ENCODE results near the gene ARAP2.
A peak's percentile ranks its signal among the peaks of the same experiment; 100 is the strongest.

DNA sequence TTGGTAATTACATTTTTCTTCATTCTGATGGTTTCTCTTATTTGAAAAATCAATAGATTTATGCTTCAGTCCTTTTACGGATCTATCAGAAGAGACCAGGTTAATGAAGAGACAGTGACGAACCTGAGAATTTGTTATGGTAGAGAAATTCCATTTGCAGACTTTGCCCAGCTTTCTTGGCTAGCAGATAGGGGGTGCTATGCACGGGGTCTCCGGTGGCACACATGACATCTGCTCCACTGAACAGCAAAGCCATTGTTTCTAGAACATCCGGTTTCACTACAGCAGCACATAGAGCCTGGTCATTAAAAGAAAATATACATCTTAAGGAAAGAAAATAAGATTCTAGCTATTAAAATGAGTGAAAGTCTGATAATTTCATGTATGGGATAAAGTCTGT, 85.1 kb downstream of the ARAP2 start:
- TF ChIP-seq, protein P1, sequence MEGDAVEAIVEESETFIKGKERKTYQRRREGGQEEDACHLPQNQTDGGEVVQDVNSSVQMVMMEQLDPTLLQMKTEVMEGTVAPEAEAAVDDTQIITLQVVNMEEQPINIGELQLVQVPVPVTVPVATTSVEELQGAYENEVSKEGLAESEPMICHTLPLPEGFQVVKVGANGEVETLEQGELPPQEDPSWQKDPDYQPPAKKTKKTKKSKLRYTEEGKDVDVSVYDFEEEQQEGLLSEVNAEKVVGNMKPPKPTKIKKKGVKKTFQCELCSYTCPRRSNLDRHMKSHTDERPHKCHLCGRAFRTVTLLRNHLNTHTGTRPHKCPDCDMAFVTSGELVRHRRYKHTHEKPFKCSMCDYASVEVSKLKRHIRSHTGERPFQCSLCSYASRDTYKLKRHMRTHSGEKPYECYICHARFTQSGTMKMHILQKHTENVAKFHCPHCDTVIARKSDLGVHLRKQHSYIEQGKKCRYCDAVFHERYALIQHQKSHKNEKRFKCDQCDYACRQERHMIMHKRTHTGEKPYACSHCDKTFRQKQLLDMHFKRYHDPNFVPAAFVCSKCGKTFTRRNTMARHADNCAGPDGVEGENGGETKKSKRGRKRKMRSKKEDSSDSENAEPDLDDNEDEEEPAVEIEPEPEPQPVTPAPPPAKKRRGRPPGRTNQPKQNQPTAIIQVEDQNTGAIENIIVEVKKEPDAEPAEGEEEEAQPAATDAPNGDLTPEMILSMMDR (IDR thresholded peaks at IDR 0.05) = peak in 1 of 12 donors; percentile 8
- no peak for TF ChIP-seq POLR2A (IDR thresholded peaks at IDR 0.05)
